SK-N-SH (cell line): ENCODE results near the gene NEU3. TPM values are rescaled to one million over a fixed set of nuclear protein-coding genes. Genes with fewer than 3 reads are reported as not detected.

Experiments
- CTCF ChIA-PET: fragments of 300-600, 350-600 bp; formaldehyde crosslinking; extraction: SDS; loops from one replicate; lab custom pipeline; 2021; lab: Yijun Ruan, JAX
- POLR2A ChIA-PET: fragments of 350-600 bp; sonication (Branson Sonifier 250); formaldehyde crosslinking; extraction: SDS; loops from one replicate; lab custom pipeline; 2020; ENCODE audit warnings: antibody characterized with exemption, inconsistent platforms; lab: Yijun Ruan, JAX
- DNase-seq: peaks from one replicate; pipeline ENCODE4 v3.0.0; 2012
- H2AFZ ChIP-seq: fragments of 200-600 bp; sonication (generic); 2 replicates; pipeline ENCODE4 v1.8.1; 2016; ENCODE audit warnings: antibody characterized with exemption, mild to moderate bottlenecking, low read depth
- H3F3A ChIP-seq: fragments of 200-600 bp; sonication (generic); replicated peaks from 2 replicates; pipeline ENCODE3; 2016; ENCODE audit warnings: antibody characterized with exemption, mild to moderate bottlenecking; ENCODE audit not compliant: insufficient read depth
- H3K27ac ChIP-seq, 2 experiments: fragments of 200-500 bp in 1 of 2; fragments of 200-600 bp in 1 of 2; sonication (Bioruptor generic) in 1 of 2; sonication (generic), shearing (Covaris generic) in 1 of 2; 2 replicates each; pipeline versions ENCODE4 v1.5.1 to v1.6.1; 2014 to 2016; ENCODE audit warnings: low read depth in 2 of 2, inconsistent platforms in 1 of 2, low read length in 1 of 2, mild to moderate bottlenecking in 1 of 2, mixed read lengths in 1 of 2
- H3K27me3 ChIP-seq: fragments of 200-600 bp; sonication (generic), shearing (Covaris generic); 2 replicates; pipeline ENCODE4 v1.6.1; 2016; ENCODE audit warnings: mixed run types; ENCODE audit not compliant: insufficient read depth
- H3K36me3 ChIP-seq, 2 experiments: fragments of 200-500 bp in 1 of 2; fragments of 200-600 bp in 1 of 2; sonication (Bioruptor generic) in 1 of 2; sonication (generic) in 1 of 2; replicated peaks in 1 of 2; 2 replicates each; pipeline versions ENCODE3 to v1.5.1; 2014 to 2016; ENCODE audit warnings: low read length in 1 of 2, mild to moderate bottlenecking in 1 of 2; ENCODE audit not compliant: insufficient read depth in 2 of 2, control insufficient read depth in 1 of 2
- H3K4me1 ChIP-seq, 2 experiments: fragments of 200-500 bp in 1 of 2; fragments of 200-600 bp in 1 of 2; sonication (Bioruptor generic) in 1 of 2; sonication (generic), shearing (Covaris generic) in 1 of 2; 2 replicates each; pipeline versions ENCODE4 v1.5.1 to v1.6.1; 2014 to 2016; ENCODE audit warnings: low read depth in 1 of 2, low read length in 1 of 2, mixed run types in 1 of 2; ENCODE audit not compliant: insufficient read depth in 2 of 2, control insufficient read depth in 1 of 2
- H3K4me2 ChIP-seq: fragments of 200-600 bp; sonication (generic), shearing (Covaris generic); 2 replicates; pipeline ENCODE4 v1.6.1; 2017; ENCODE audit warnings: mixed run types
- H3K4me3 ChIP-seq, 2 experiments: fragments of 200-500 bp in 1 of 2; fragments of 200-600 bp in 1 of 2; sonication (Bioruptor generic) in 1 of 2; sonication (generic), shearing (Covaris generic) in 1 of 2; 2 replicates each; pipeline versions ENCODE4 v1.5.1 to v1.8.1; 2014 to 2016; ENCODE audit warnings: low read depth in 2 of 2, inconsistent platforms in 1 of 2, low read length in 1 of 2, mild to moderate bottlenecking in 1 of 2, mixed read lengths in 1 of 2, moderate library complexity in 1 of 2
- H3K79me2 ChIP-seq: fragments of 200-600 bp; sonication (generic); 2 replicates; pipeline ENCODE4 v1.8.1; 2017; ENCODE audit warnings: mild to moderate bottlenecking; ENCODE audit not compliant: insufficient read depth
- H3K9ac ChIP-seq: fragments of 200-600 bp; sonication (generic); 2 replicates; pipeline ENCODE4 v1.6.1; 2017; ENCODE audit warnings: mixed run types
- H3K9me2 ChIP-seq: fragments of 200-600 bp; sonication (generic); 2 replicates; pipeline ENCODE4 v1.6.1; 2017; ENCODE audit warnings: mixed run types
- H3K9me3 ChIP-seq: fragments of 200-600 bp; sonication (generic); 2 replicates; pipeline ENCODE4 v1.6.1; 2017; ENCODE audit warnings: mixed run types, mild to moderate bottlenecking, moderate library complexity
- H4K20me1 ChIP-seq: fragments of 200-600 bp; sonication (generic); 2 replicates; pipeline ENCODE4 v1.6.1; 2017; ENCODE audit warnings: mild to moderate bottlenecking, mixed run types; ENCODE audit not compliant: insufficient read depth
- CHD2 ChIP-seq: fragments of 150-350 bp; IDR thresholded peaks from 2 replicates; pipeline ENCODE4 v1.6.1; 2018; ENCODE audit warnings: low read length; ENCODE audit not compliant: partially characterized antibody
- EP300 ChIP-seq, 2 experiments: IDR thresholded peaks; 2 replicates each; pipeline versions ENCODE4 v1.4.0 to v1.6.1; 2012; ENCODE audit warnings: borderline replicate concordance in 1 of 2, low read depth in 1 of 2, low read length in 1 of 2
- EZH2phosphoT487 ChIP-seq: fragments of 200-600 bp; sonication (generic); IDR thresholded peaks from 2 replicates; pipeline ENCODE4 v1.6.1; 2017; ENCODE audit warnings: low read depth, mixed run types, mild to moderate bottlenecking, antibody characterized with exemption, moderate library complexity, borderline replicate concordance
- FOSL2 ChIP-seq: IDR thresholded peaks from 2 replicates; pipeline ENCODE4 v1.4.0; 2012; ENCODE audit warnings: low read depth, mild to moderate bottlenecking, moderate library complexity, borderline replicate concordance
- FOXJ3 ChIP-seq: sonication (generic); formaldehyde crosslinking; IDR thresholded peaks from 2 replicates; pipeline ENCODE4 v1.5.1; 2020; ENCODE audit warnings: mild to moderate bottlenecking, missing genetic modification reagents
- JUND ChIP-seq: IDR thresholded peaks from 2 replicates; pipeline ENCODE4 v1.4.0; 2012
- MEF2A ChIP-seq: IDR thresholded peaks from 2 replicates; pipeline ENCODE4 v1.4.0; 2012; ENCODE audit warnings: low read depth, borderline replicate concordance
- NFIC ChIP-seq: IDR thresholded peaks from 2 replicates; pipeline ENCODE4 v1.4.0; 2012; ENCODE audit warnings: borderline replicate concordance
- NRF1 ChIP-seq: IDR thresholded peaks from 2 replicates; pipeline ENCODE4 v1.6.1; 2012; ENCODE audit warnings: low read depth, mild to moderate bottlenecking, low read length
- SMC3 ChIP-seq: IDR thresholded peaks from 2 replicates; pipeline ENCODE4 v1.6.1; 2012; ENCODE audit warnings: low read depth, low read length, improper control_type of control experiment
- TAF1 ChIP-seq: IDR thresholded peaks from 2 replicates; pipeline ENCODE4 v1.6.1; 2012; ENCODE audit warnings: low read depth, mild to moderate bottlenecking, low read length, moderate library complexity, borderline replicate concordance
- WGBS: methylation state at CpG from one replicate; pipeline ENCODE4 v1.1.6; 2017; ENCODE audit warnings: low lambda C conversion rate; 5-methylcytosine and 5-hydroxymethylcytosine counted together
- polyA plus RNA-seq, 3 experiments: library from polyadenylated mRNA; depleted of rRNA; stranded (reverse); fragments of >200 nt; gene quantifications; 2 replicates each; pipeline ENCODE4 v1.2.3, GENCODE V29; 2012
- TF ChIP-seq, protein P1 (sequence below): fragments of 150-350 bp; IDR thresholded peaks from 2 replicates; pipeline ENCODE4 v1.6.1; 2017; ENCODE audit warnings: antibody characterized with exemption, low read length, low read depth, borderline replicate concordance
- TF ChIP-seq, protein P2 (sequence below): fragments of 150-350 bp; IDR thresholded peaks from 2 replicates; pipeline ENCODE4 v1.6.1; 2016; ENCODE audit warnings: mild to moderate bottlenecking, low read depth, low read length
- TF ChIP-seq, protein P3 (sequence below): IDR thresholded peaks from 2 replicates; pipeline ENCODE4; 2012
- TF ChIP-seq, protein P4 (sequence below): IDR thresholded peaks from 2 replicates; pipeline ENCODE4 v1.4.0; 2012; ENCODE audit warnings: low read depth, borderline replicate concordance
- TF ChIP-seq, protein P5 (sequence below): IDR thresholded peaks from 2 replicates; pipeline ENCODE4 v1.4.0; 2012; ENCODE audit warnings: low read depth

Gene NEU3
- polyA plus RNA-seq, 1 of the 3 experiments (the other 2 are of a cell fraction) = 5.7 TPM

DNA sequence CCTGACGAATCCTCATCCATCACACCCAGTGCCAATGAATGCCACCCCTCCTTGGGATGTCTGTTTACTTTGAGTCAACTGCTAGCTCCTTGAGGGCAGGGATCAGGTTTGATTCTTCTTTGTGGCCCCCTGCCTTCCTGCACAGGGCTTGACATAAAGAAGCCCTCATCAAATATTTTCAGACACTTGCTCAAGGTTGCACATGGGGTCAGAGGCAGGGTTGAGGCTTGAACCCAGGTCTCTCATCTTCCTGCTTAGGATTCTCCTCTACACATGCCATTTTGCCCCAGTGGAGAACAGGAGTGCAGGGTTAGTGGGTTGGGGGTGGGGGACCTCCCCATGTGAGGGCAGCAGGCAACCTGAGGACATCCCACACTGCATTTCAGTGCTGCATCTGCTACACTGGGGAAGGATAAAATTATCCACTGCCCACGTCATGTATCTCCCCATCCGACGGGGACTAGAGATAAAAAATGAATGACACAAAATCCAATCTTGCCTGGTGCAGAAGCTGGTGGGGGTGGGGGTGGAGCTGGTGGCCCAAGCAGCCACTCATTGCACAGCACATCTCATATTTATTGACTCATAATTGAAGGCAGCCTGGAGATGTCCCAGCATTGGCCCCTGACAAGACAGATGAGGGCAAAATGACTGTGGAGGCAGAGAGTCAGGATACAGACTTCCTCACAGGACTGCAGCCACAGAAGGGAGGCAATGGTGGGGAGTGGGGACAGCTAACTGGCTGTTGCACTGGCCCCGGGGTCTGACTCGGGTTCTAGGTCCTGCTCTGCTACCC is 41.3 kb downstream of the NEU3 start:
- H3K4me1 ChIP-seq = peaks cover 6 to 8% of the 10 kb centered on the region in 2 experiments; a peak in 2 of 4 replicates
- H4K20me1 ChIP-seq = no peaks in the 10 kb centered on the region
- TF ChIP-seq JUND = no peak
- TF ChIP-seq, protein P1, sequence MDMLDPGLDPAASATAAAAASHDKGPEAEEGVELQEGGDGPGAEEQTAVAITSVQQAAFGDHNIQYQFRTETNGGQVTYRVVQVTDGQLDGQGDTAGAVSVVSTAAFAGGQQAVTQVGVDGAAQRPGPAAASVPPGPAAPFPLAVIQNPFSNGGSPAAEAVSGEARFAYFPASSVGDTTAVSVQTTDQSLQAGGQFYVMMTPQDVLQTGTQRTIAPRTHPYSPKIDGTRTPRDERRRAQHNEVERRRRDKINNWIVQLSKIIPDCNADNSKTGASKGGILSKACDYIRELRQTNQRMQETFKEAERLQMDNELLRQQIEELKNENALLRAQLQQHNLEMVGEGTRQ = no peak
- TF ChIP-seq EZH2phosphoT487 = no peak
- TF ChIP-seq, protein P2, sequence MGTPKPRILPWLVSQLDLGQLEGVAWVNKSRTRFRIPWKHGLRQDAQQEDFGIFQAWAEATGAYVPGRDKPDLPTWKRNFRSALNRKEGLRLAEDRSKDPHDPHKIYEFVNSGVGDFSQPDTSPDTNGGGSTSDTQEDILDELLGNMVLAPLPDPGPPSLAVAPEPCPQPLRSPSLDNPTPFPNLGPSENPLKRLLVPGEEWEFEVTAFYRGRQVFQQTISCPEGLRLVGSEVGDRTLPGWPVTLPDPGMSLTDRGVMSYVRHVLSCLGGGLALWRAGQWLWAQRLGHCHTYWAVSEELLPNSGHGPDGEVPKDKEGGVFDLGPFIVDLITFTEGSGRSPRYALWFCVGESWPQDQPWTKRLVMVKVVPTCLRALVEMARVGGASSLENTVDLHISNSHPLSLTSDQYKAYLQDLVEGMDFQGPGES = no peak
- TF ChIP-seq EP300 (IDR thresholded peaks at IDR 0.05; ENCODE audit: borderline replicate concordance in 1 of 2, low read depth in 1 of 2, low read length in 1 of 2) = no peak
- TF ChIP-seq, protein P3, sequence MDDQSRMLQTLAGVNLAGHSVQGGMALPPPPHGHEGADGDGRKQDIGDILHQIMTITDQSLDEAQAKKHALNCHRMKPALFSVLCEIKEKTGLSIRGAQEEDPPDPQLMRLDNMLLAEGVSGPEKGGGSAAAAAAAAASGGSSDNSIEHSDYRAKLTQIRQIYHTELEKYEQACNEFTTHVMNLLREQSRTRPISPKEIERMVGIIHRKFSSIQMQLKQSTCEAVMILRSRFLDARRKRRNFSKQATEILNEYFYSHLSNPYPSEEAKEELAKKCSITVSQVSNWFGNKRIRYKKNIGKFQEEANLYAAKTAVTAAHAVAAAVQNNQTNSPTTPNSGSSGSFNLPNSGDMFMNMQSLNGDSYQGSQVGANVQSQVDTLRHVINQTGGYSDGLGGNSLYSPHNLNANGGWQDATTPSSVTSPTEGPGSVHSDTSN = peak; percentile 58
- TF ChIP-seq TAF1 = no peak
- TF ChIP-seq, protein P4, sequence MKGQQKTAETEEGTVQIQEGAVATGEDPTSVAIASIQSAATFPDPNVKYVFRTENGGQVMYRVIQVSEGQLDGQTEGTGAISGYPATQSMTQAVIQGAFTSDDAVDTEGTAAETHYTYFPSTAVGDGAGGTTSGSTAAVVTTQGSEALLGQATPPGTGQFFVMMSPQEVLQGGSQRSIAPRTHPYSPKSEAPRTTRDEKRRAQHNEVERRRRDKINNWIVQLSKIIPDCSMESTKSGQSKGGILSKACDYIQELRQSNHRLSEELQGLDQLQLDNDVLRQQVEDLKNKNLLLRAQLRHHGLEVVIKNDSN = no peak
- H3K9me2 ChIP-seq = no peaks in the 10 kb centered on the region
- no peak overlapping the region for H3K4me2 ChIP-seq
- H3K27ac ChIP-seq = 0 out of 4 replicates have a peak overlapping the region, but pooled peaks of 1 of the 2 experiments have one; percentile 17
- POLR2A ChIA-PET = no interaction called here
- no peaks in the 10 kb centered on the region for H3K27me3 ChIP-seq
- H3K36me3 ChIP-seq = no peaks in the 10 kb centered on the region
- H3F3A ChIP-seq = no peaks in the 10 kb centered on the region
- H3K9me3 ChIP-seq = no peaks in the 10 kb centered on the region
- 55% methylated on average over 6 of the region's 6 CpGs for WGBS
- CTCF ChIA-PET = interaction anchor here (0.6 to 3.8 kb wide), 10 partner anchors 8 to 219 kb away, joined by 3 to 44 read pairs (median 8); no protein-coding TSS in a partner anchor
- H3K4me3 ChIP-seq = no peak overlapping the region
- DNase-seq = no peak
- H3K79me2 ChIP-seq = no peaks in the 10 kb centered on the region
- no peak overlapping the region for H3K9ac ChIP-seq
- no peak overlapping the region for H2AFZ ChIP-seq

DNA sequence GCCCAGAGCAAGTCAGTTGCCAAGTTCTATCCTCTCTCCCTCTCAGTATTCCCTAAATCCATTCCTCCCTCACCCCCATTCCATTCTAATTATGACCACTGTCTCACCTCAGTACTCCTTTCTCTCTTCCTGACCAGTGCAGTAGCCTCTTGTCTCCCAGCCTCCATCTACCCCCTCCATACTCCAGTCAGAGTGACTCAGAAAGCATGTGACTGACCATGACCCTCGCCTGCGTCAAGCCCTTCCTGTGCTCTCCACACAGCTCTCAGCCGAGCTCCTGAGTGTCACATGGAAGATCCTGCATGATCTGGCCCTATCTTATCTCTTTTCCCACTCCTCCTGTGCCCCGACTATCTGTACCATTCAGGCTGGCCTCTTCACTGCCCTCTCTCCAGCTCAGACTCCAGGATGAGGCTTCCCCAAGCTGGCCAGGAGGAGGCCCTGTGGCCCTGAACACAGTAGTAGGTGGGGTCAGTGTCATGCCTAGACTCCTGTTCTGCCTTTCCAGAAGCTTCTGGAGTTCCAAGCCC is 42.6 kb downstream of the NEU3 start:
- Histone ChIP-seq H3K9ac (peak overlapping the region; percentile 33; the same call in 1 of the 2 replicates), H3K9me2 (no peaks in the 10 kb centered on the region), H3K9me3 (no peaks in the 10 kb centered on the region), H3K36me3 (no peaks in the 10 kb centered on the region), H3K79me2 (no peaks in the 10 kb centered on the region), H3K4me3 (no peak overlapping the region), H3F3A (no peaks in the 10 kb centered on the region), H4K20me1 (no peaks in the 10 kb centered on the region), H3K4me1 (peaks cover 6 to 11% of the 10 kb centered on the region in 2 experiments; a peak in 2 of 4 replicates), H3K27me3 (no peaks in the 10 kb centered on the region), H2AFZ (peak overlapping the region; percentile 21; the same call in 1 of the 2 replicates), H3K4me2 (no peak overlapping the region; the same call in 1 of the 2 replicates), H3K27ac (peak overlapping the region in 1 of 2 experiments; percentile 52; a peak in 2 of 4 replicates)
- ChIA-PET POLR2A (no interaction called here), CTCF (interaction anchor here (0.6 to 3.8 kb wide), 25 partner anchors 9 to 1627 kb away, joined by 3 to 44 read pairs (median 4); no protein-coding TSS in a partner anchor)
- DNase-seq = no peak
- WGBS = 29% methylated on average over 4 of the region's 4 CpGs
- TF ChIP-seq JUND (0 out of 2 replicates have a peak, but pooled peaks have one; percentile 26), NRF1 (no peak), MEF2A (no peak), CHD2 (no peak), NFIC (no peak), FOSL2 (peak; percentile 64; the same call in 1 of the 2 replicates), SMC3 (no peak), FOXJ3 (CRISPR knock-in tag) (no peak)
- TF ChIP-seq, protein P4 = peak; percentile 70; the same call in 1 of the 2 replicates
- TF ChIP-seq, protein P5, sequence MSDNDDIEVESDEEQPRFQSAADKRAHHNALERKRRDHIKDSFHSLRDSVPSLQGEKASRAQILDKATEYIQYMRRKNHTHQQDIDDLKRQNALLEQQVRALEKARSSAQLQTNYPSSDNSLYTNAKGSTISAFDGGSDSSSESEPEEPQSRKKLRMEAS = peak; percentile 88
- TF ChIP-seq, all 33 proteins: peak for 4
